Trophoblast cell (in vitro differentiated cells and primary cell): ENCODE measurements around the gene CMTM2.

Source experiments
- DNase-seq, 2 donors: peaks; one replicate each; pipeline ENCODE4 v3.0.0-alpha.2; 2016
- H2AFZ ChIP-seq: 2 replicates; pipeline ENCODE4 v1.6.1; 2013; ENCODE audit warnings: low read length, moderate library complexity, mild to moderate bottlenecking; ENCODE audit not compliant: insufficient read depth, poor library complexity
- H2AK5ac ChIP-seq: 2 replicates; pipeline ENCODE4 v1.6.1; 2013; ENCODE audit warnings: mild to moderate bottlenecking, low read length
- H2BK120ac ChIP-seq: 2 replicates; pipeline ENCODE4 v1.6.1; 2013; ENCODE audit warnings: low read length, mild to moderate bottlenecking, moderate library complexity; ENCODE audit not compliant: insufficient read depth, poor library complexity
- H2BK12ac ChIP-seq: 2 replicates; pipeline ENCODE4 v1.6.1; 2013; ENCODE audit warnings: mild to moderate bottlenecking, low read length, moderate library complexity
- H2BK5ac ChIP-seq: 2 replicates; pipeline ENCODE4 v1.6.1; 2013; ENCODE audit warnings: low read length, low read depth, moderate library complexity, mild to moderate bottlenecking; ENCODE audit not compliant: poor library complexity
- H3K14ac ChIP-seq: 2 replicates; pipeline ENCODE4 v1.6.1; 2013; ENCODE audit warnings: mild to moderate bottlenecking, low read length
- H3K18ac ChIP-seq: 2 replicates; pipeline ENCODE4 v1.6.1; 2013; ENCODE audit warnings: mild to moderate bottlenecking, low read length
- H3K23ac ChIP-seq: 2 replicates; pipeline ENCODE4 v1.6.1; 2013; ENCODE audit warnings: low read length
- H3K27ac ChIP-seq: 2 replicates; pipeline ENCODE4 v1.5.1; 2013; ENCODE audit warnings: low read depth, mild to moderate bottlenecking, inconsistent platforms, low read length, moderate library complexity
- H3K27me3 ChIP-seq: 2 replicates; pipeline ENCODE4 v1.6.1; 2013; ENCODE audit warnings: inconsistent platforms, mild to moderate bottlenecking, low read length, moderate library complexity; ENCODE audit not compliant: insufficient read depth
- H3K36me3 ChIP-seq, 2 experiments: 1 replicate in 1 of 2; 2 replicates in 1 of 2; pipeline ENCODE4 v1.6.1; 2013; ENCODE audit warnings: low read length in 2 of 2, mild to moderate bottlenecking in 2 of 2, moderate library complexity in 1 of 2; ENCODE audit not compliant: insufficient read depth in 2 of 2, control insufficient read depth in 1 of 2
- H3K4ac ChIP-seq: 2 replicates; pipeline ENCODE4 v1.6.1; 2013; ENCODE audit warnings: low read depth, mild to moderate bottlenecking, low read length, moderate library complexity
- H3K4me1 ChIP-seq, 2 experiments: 1 replicate in 1 of 2; 2 replicates in 1 of 2; pipeline ENCODE4 v1.6.1; 2013; ENCODE audit warnings: low read length in 2 of 2, mild to moderate bottlenecking in 2 of 2, moderate library complexity in 1 of 2; ENCODE audit not compliant: insufficient read depth in 2 of 2, control insufficient read depth in 1 of 2
- H3K4me2 ChIP-seq: 2 replicates; pipeline ENCODE4 v1.6.1; 2013; ENCODE audit warnings: inconsistent platforms, mild to moderate bottlenecking, low read length, moderate library complexity
- H3K4me3 ChIP-seq: 2 replicates; pipeline ENCODE4 v1.5.1; 2013; ENCODE audit warnings: mild to moderate bottlenecking, low read depth, low read length, inconsistent platforms
- H3K79me1 ChIP-seq: one replicate; pipeline ENCODE4 v1.6.1; 2013; ENCODE audit warnings: low read length
- H3K79me2 ChIP-seq: 2 replicates; pipeline ENCODE4 v1.6.1; 2013; ENCODE audit warnings: low read length, mild to moderate bottlenecking; ENCODE audit not compliant: control insufficient read depth, insufficient read depth, poor library complexity
- H3K9ac ChIP-seq: 2 replicates; pipeline ENCODE4 v1.6.1; 2013; ENCODE audit warnings: mild to moderate bottlenecking, low read length
- H3K9me3 ChIP-seq: 2 replicates; pipeline ENCODE4 v1.6.1; 2013; ENCODE audit warnings: low read depth, mild to moderate bottlenecking, control low read depth, inconsistent platforms, low read length; ENCODE audit not compliant: insufficient read depth
- H4K12ac ChIP-seq: 2 replicates; pipeline ENCODE4 v1.6.1; 2013; ENCODE audit warnings: low read depth, mild to moderate bottlenecking, low read length, moderate library complexity
- H4K8ac ChIP-seq: 2 replicates; pipeline ENCODE4 v1.6.1; 2013; ENCODE audit warnings: low read depth, mild to moderate bottlenecking, low read length, moderate library complexity
- H4K91ac ChIP-seq: one replicate; pipeline ENCODE4 v1.6.1; 2013; ENCODE audit warnings: low read depth, mild to moderate bottlenecking, low read length, moderate library complexity
- WGBS: extraction: QIAGEN DNeasy Blood & Tissue Kit; methylation state at CpG from one replicate; pipeline ENCODE4 v1.1.7; 2013; ENCODE audit warnings: missing lambda C conversion rate; ENCODE audit not compliant: insufficient read length, insufficient coverage; ENCODE audit errors: extremely low coverage; 5-methylcytosine and 5-hydroxymethylcytosine counted together

The CMTM2 gene

GRCh38 chr16:66537236-66537635, 42.0 kb upstream of the CMTM2 start:
- Histone ChIP-seq H2BK12ac (no peak overlapping the region), H4K12ac (no peak overlapping the region), H3K9me3 (no peaks in the 10 kb centered on the region), H3K23ac (no peak overlapping the region), H3K9ac (no peak overlapping the region), H4K91ac (no peak overlapping the region), H3K14ac (no peak overlapping the region), H4K8ac (no peak overlapping the region), H2AFZ (no peak overlapping the region), H3K27ac (no peak overlapping the region), H3K4ac (no peak overlapping the region), H2BK120ac (no peak overlapping the region), H3K79me2 (no peaks in the 10 kb centered on the region), H2AK5ac (no peak overlapping the region), H3K79me1 (no peaks in the 10 kb centered on the region), H3K36me3 (peaks cover 2 to 3% of the 10 kb centered on the region in 2 experiments), H3K4me1 (peaks cover 0 to 6% of the 10 kb centered on the region in 2 experiments), H3K27me3 (no peaks in the 10 kb centered on the region), H3K4me2 (no peak overlapping the region), H3K4me3 (no peak overlapping the region), H3K18ac (no peak overlapping the region), H2BK5ac (no peak overlapping the region)
- no peak for DNase-seq
- WGBS, result no CpG with 5 or more reads among the region's 2 CpGs

GRCh38 chr16:66538910-66539309, 40.4 kb upstream of the CMTM2 start:
- Histone ChIP-seq H4K8ac (no peak overlapping the region), H2BK120ac (no peak overlapping the region), H4K91ac (no peak overlapping the region), H3K27ac (no peak overlapping the region), H3K4me1 (peaks cover 2 to 10% of the 10 kb centered on the region in 2 experiments), H3K4me2 (no peak overlapping the region), H3K18ac (no peak overlapping the region), H3K36me3 (peaks cover 2 to 6% of the 10 kb centered on the region in 2 experiments), H2BK12ac (no peak overlapping the region), H3K27me3 (no peaks in the 10 kb centered on the region), H3K23ac (no peak overlapping the region), H3K9me3 (no peaks in the 10 kb centered on the region), H3K9ac (no peak overlapping the region), H3K79me1 (no peaks in the 10 kb centered on the region), H2AFZ (no peak overlapping the region), H3K4ac (no peak overlapping the region), H4K12ac (no peak overlapping the region), H3K4me3 (no peak overlapping the region), H2BK5ac (no peak overlapping the region), H2AK5ac (no peak overlapping the region), H3K79me2 (no peaks in the 10 kb centered on the region), H3K14ac (no peak overlapping the region)
- DNase-seq, result no peak
- no CpG with 5 or more reads among the region's 5 CpGs for WGBS

- Histone ChIP-seq H2BK120ac (no peak overlapping the region), H3K4me1 (peaks cover 2 to 10% of the 10 kb centered on the region in 2 experiments), H3K27ac (no peak overlapping the region), H3K79me1 (no peaks in the 10 kb centered on the region), H4K91ac (no peak overlapping the region), H3K36me3 (peaks cover 2 to 6% of the 10 kb centered on the region in 2 experiments), H3K4me2 (no peak overlapping the region), H3K23ac (no peak overlapping the region), H3K79me2 (no peaks in the 10 kb centered on the region), H2BK5ac (no peak overlapping the region), H3K18ac (no peak overlapping the region), H3K9me3 (no peaks in the 10 kb centered on the region), H4K12ac (no peak overlapping the region), H4K8ac (no peak overlapping the region), H3K4me3 (no peak overlapping the region), H3K9ac (no peak overlapping the region), H2AFZ (no peak overlapping the region), H3K4ac (no peak overlapping the region), H3K14ac (no peak overlapping the region), H3K27me3 (no peaks in the 10 kb centered on the region), H2AK5ac (no peak overlapping the region), H2BK12ac (no peak overlapping the region)
- no CpG with 5 or more reads among the region's 3 CpGs for WGBS
- DNase-seq, result peak; percentile 79 to 88
These were observed 39.4 kb upstream of the CMTM2 start for GRCh38 chr16:66539623-66540469.

- no peak overlapping the region for H3K4me2 ChIP-seq
- no peak overlapping the region for H3K4me3 ChIP-seq
- no CpG with 5 or more reads among the region's 18 CpGs for WGBS
- H3K9me3 ChIP-seq, result no peaks in the 10 kb centered on the region
- no peak overlapping the region for H4K8ac ChIP-seq
- peak in 1 of 2 donors; percentile 69 for DNase-seq
- H4K91ac ChIP-seq, result no peak overlapping the region
- H3K79me1 ChIP-seq, result no peaks in the 10 kb centered on the region
- H2AFZ ChIP-seq, result no peak overlapping the region
- H3K27ac ChIP-seq, result no peak overlapping the region
- no peak overlapping the region for H4K12ac ChIP-seq
- H3K27me3 ChIP-seq, result no peaks in the 10 kb centered on the region
- H3K14ac ChIP-seq, result no peak overlapping the region
- no peak overlapping the region for H2AK5ac ChIP-seq
- no peak overlapping the region for H2BK5ac ChIP-seq
- no peak overlapping the region for H3K18ac ChIP-seq
- no peak overlapping the region for H2BK12ac ChIP-seq
- peaks cover 2 to 10% of the 10 kb centered on the region in 2 experiments for H3K4me1 ChIP-seq
- H3K4ac ChIP-seq, result no peak overlapping the region
- H3K36me3 ChIP-seq, result peaks cover 1 to 5% of the 10 kb centered on the region in 2 experiments
- H2BK120ac ChIP-seq, result no peak overlapping the region
- no peaks in the 10 kb centered on the region for H3K79me2 ChIP-seq
- H3K9ac ChIP-seq, result no peak overlapping the region
- no peak overlapping the region for H3K23ac ChIP-seq
These were observed 37.6 kb upstream of the CMTM2 start for GRCh38 chr16:66541388-66542355.
